HG03469 (cell line): ENCODE measurements around the gene RSL24D1.
"Not testable (repeated sequence)": the region's sequence is repeated elsewhere in the genome, so short reads cannot be mapped to it uniquely, and the experiment has no call there.

Experiments used
- ATAC-seq: cut with Tn5 transposase; IDR thresholded peaks from one replicate; pipeline ENCODE4 v1.9.1; 2021; ENCODE audit warnings: mild to moderate bottlenecking, moderate library complexity, moderate number of reproducible peaks; ENCODE audit not compliant: unreplicated experiment

RSL24D1 gene

GRCh38 chr15:55220606-55221005, 23.9 kb upstream of the RSL24D1 start:
- no peak for ATAC-seq

GRCh38 chr15:55218056-55218455, 21.3 kb upstream of the RSL24D1 start:
- no peak for ATAC-seq

- no peak for ATAC-seq
Observed at GRCh38 chr15:55204464-55204863, 7.7 kb upstream of the RSL24D1 start.

GRCh38 chr15:55202206-55202605, 5.5 kb upstream of the RSL24D1 start:
- no peak for ATAC-seq

- ATAC-seq, result no peak
Observed at GRCh38 chr15:55198706-55199105, 2.0 kb upstream of the RSL24D1 start.

GRCh38 chr15:55197719-55198118, 978 bp upstream of the RSL24D1 start:
- ATAC-seq, result no peak

- ATAC-seq, result peak; percentile 5
Observed at GRCh38 chr15:55197362-55197705, 593 bp upstream of the RSL24D1 start.

GRCh38 chr15:55195996-55196395, 745 bp downstream of the RSL24D1 start:
- ATAC-seq, result no peak

GRCh38 chr15:55194256-55194655, 2.5 kb downstream of the RSL24D1 start:
- ATAC-seq, result no peak

GRCh38 chr15:55186331-55186730, 10.4 kb downstream of the RSL24D1 start:
- ATAC-seq, result no peak

- ATAC-seq, result no peak
Observed at GRCh38 chr15:55183679-55184078, 13.1 kb downstream of the RSL24D1 start.

GRCh38 chr15:55179141-55179540, 17.6 kb downstream of the RSL24D1 start:
- no peak for ATAC-seq

GRCh38 chr15:55170361-55170760, 26.4 kb downstream of the RSL24D1 start:
- no peak for ATAC-seq

- peak; percentile 71 for ATAC-seq
Observed at GRCh38 chr15:55168350-55168974, 28.3 kb downstream of the RSL24D1 start.

GRCh38 chr15:55164284-55164683, 32.5 kb downstream of the RSL24D1 start:
- no peak for ATAC-seq

- ATAC-seq, result no peak
Observed at GRCh38 chr15:55151631-55152030, 45.1 kb downstream of the RSL24D1 start.

- ATAC-seq, result not testable (repeated sequence)
Observed at GRCh38 chr15:55143132-55143531, 53.6 kb downstream of the RSL24D1 start.

GRCh38 chr15:55133972-55134371, 62.8 kb downstream of the RSL24D1 start:
- no peak for ATAC-seq

- ATAC-seq, result no peak
Observed at GRCh38 chr15:55132672-55133071, 64.1 kb downstream of the RSL24D1 start.
